HG03135 (cell line): ENCODE measurements around the gene GALNT18.

ENCODE experiments used
- ATAC-seq: cut with Tn5 transposase; IDR thresholded peaks from one replicate; pipeline ENCODE4 v1.9.1; 2021; ENCODE audit warnings: mild to moderate bottlenecking, moderate library complexity; ENCODE audit not compliant: unreplicated experiment

GALNT18 gene

DNA sequence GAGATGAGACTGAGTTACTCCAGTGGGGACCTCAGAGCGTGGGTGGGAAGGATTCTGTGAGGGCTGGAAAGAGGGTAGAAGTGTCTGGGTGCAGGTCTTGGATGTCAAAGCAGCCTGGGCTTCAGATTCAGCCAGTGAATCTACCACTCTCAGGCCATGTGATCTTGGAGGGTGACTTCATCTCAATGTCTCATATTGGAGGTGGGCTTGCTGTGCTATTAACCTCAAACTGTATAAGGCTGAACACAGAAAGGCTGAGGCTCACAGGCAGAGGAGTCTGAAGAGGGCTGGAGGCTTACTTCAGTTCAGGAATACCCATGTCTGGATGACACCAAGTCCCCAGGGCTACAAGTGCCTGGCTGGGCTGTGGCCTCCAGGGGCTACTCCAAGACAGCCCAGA is 332.1 kb downstream of the GALNT18 start:
- no peak for ATAC-seq

GRCh38 chr11:11288972-11289616 is 332.7 kb downstream of the GALNT18 start:
- no peak for ATAC-seq

- ATAC-seq: no peak
Observed at GRCh38 chr11:11284481-11284880, 337.3 kb downstream of the GALNT18 start.

DNA sequence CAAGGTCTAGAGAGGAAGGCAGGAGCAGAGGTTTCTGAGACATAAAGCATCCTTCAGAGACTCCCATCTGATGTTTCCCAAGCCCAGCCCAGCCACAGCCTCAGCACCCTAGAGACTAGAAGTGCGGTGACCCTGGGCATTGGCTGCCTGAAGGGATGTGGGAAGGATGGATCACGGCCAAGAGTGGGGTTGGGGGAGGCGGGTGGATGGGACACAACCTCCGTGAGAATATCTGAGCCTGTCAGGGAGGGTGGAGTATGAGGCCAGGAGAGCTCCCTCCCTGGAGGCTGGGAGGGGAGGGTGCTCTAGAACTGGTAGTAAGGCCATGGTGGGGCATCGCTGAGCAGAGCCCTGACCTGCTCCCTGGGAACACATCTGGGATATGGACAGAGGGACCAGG is 340.2 kb downstream of the GALNT18 start:
- ATAC-seq: no peak

- ATAC-seq: no peak
Observed at GRCh38 chr11:11280826-11281225, 341.0 kb downstream of the GALNT18 start.

GRCh38 chr11:11279956-11280689 is 341.7 kb downstream of the GALNT18 start:
- ATAC-seq: no peak

DNA sequence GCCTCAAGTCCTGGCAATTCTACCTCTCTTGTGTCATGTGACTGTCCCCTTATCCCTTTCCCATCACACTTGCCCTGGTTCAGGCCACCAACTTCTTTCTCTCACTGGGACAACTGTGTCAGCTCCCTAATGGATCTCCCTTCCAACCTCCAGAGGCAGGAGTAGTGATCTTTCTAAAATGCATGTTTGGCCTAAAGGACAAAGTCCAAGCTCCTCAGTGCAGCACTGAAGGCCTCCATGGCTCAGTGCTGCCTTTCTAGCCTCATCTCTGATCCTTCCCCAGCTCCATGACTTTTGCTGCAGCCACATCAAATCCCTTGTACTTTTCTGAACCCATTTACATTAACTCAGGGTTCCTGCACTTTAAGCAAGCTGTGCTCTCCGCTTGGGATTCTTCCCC is 349.6 kb downstream of the GALNT18 start:
- no peak for ATAC-seq

- ATAC-seq: no peak
Observed at GRCh38 chr11:11270236-11270775, 351.5 kb downstream of the GALNT18 start.

DNA sequence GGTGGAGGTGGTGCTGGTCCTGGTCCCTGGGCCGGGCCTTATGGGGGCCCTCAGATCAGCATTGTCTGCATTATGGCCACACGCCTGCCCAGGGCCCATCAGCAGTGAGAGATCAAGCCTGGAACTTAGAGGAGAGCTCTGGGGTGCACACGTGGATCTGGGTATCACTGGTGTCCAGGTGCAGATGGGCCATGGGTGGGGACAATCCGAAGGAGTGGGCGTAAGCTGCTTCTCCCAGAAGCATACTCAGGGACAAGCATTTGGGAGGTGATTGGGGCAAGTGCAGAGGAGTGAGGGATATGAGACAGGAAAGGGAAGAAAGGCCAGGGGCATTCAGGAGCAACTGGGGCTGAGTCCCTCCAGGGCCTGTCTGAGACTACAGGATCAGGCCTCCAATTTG is 353.1 kb downstream of the GALNT18 start:
- no peak for ATAC-seq

DNA sequence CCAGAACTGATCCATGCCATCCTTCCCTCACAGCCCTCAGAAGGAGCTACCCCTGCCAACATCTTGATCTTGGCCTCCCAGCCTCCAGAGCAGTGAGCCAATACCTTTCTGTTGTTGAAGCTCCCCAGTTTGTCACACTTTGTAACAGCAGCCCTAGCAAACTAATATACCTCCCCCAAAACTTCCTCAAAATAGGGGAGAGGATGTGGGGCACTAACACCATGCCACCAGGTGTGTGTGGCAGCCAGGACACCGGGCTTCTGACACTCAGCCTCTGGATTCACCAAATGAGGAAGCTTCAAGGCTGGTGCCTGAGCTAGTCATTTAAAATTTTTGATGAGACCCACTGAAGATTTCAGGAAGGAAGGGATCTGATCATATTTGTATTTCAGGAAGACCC is 353.7 kb downstream of the GALNT18 start:
- no peak for ATAC-seq

- ATAC-seq: no peak
Observed at GRCh38 chr11:11267312-11267711, 354.5 kb downstream of the GALNT18 start.

DNA sequence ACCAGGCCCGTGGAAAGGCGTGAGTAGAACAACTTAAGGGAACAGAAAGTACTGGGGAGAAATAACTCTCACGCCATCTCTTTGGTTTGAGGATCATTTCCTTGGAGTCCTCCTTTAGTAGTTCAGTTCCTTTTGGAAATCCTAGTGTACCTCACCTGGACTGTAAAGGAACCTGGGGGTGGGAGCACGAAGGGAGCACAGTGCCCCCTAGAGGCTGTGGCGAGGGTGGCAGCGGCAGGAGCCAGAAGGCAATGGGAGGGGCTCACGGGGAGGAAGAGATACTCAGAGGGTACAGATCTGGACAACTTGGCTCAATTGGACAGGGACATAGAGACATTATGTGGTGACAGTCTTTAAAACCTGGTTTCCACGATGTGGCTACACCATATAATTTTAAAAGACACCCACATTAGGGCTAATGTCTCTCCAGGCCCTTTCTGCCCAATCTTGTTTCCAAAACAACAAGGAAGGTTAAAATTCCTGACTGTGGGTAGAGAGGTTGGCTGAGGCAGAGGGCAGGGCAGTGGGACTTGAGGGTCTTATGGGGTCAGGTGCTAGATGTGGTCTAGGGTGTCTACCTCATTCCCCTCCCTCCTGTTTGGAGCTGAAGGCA is 355.7 kb downstream of the GALNT18 start:
- peak; percentile 69 for ATAC-seq

DNA sequence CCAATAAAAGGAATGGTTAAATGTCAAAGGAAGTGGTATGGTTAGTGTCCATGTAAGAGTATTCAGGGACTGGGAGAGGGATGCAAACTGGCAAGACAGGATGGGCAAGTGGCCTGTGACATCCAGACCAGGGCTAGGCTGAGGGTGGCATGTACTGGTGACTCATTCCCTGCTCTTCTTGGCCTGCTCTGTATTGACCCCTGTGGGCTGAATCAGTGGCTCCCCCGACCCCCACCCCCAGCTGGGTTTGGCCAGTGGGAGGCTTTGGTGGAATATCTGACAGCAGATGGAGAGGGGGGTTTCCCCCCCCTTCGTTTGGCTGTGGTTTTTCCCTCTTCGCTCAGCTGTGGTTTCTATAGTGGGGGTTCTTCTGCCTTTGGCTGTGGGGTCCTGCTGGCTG is 356.5 kb downstream of the GALNT18 start:
- ATAC-seq: no peak

- ATAC-seq: no peak
Observed at GRCh38 chr11:11263238-11264005, 358.4 kb downstream of the GALNT18 start.

DNA sequence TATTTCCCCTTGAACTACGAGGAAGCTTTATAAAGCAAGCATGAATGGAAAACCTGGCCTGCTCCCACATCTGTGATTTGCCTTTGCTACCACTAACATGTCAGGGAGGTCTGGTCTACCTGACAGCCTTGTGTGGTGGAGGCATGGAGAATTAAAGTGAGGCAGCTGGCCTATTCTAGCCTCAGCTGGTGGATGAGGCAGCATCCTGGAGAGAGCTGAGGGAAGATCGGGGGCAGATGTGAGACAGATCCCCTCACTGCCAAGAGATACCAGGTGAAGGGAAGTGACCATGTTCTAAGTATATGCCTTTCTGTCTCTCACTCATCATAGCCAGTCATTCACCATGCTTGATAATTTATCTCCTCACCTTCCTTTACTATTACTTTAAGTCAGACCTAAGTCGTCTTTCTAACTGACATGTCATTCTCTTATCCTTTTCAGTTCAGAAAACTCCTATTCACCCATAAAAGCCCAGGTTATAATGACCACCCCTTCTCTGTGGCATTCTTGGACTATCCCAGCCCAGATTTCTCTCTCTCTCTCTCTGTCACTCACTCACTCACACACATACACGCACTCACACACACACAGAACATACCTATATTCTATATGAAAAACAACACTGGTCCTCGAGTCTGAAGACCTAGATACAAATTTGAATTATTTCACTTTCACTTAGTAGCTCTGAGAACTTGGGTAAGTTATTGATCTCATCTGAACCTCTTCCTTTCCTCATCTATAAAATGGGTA is 359.5 kb downstream of the GALNT18 start:
- ATAC-seq: no peak

- no peak for ATAC-seq
Observed at GRCh38 chr11:11261629-11262028, 360.2 kb downstream of the GALNT18 start.

DNA sequence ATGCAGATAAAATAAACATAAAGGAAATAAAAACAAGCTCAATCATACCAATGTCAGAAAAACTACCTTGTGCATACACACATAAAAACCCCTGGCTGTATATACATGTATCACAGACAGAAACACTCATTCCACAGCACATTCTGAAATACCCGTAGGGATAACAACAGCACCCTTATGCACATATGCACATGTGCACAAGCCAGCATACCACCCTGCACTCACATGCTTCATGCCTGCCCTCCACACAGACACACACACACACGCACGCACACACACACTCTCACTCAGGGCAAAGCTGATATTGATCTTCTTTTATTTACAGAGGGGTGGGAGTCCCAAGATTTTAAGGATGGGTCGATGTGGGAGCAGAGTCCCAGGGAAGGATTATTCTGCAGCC is 360.9 kb downstream of the GALNT18 start:
- ATAC-seq: no peak

- ATAC-seq: no peak
Observed at GRCh38 chr11:11253995-11254394, 367.8 kb downstream of the GALNT18 start.

- no peak for ATAC-seq
Observed at GRCh38 chr11:11253497-11253896, 368.3 kb downstream of the GALNT18 start.

DNA sequence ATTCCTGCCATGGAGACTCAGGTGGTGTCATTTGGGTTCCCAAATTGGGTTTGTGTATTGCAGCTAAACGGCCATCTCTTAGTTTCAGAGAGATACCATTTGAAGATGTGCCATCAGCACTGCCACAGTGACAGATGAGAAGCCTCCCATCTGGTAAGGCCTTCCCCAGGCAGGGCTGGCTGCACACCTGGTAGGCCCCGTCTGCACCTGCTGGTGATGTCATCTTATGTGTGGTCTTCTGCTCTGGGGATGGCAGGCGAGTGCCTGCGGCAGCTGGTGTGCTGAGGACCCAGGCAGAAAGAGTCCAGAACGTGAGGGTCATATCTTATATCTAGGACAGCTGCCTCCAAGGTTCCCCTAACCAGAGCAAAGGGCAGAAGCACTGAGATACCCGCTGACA is 369.4 kb downstream of the GALNT18 start:
- ATAC-seq: no peak
